ENCODE data around the gene ZMYM4.
"Not testable (repeated sequence)": the region's sequence is repeated elsewhere in the genome, so short reads cannot be mapped to it uniquely, and the experiment has no call there.

ZMYM4 gene

GRCh38 chr1:35449334-35450008, 181.0 kb downstream of the ZMYM4 start:
- H3K9me3 Mint-ChIP-seq: no peaks in the 10 kb centered on the region
- H3K27me3 Mint-ChIP-seq: no peaks in the 10 kb centered on the region
- H3K27ac Mint-ChIP-seq: no peak overlapping the region
- no peak for DNase-seq
- peaks cover 30 to 37% of the 10 kb centered on the region in 2 donors for H3K36me3 Mint-ChIP-seq
- no peak for ATAC-seq (replicated peaks)
- H3K4me3 Mint-ChIP-seq: no peak overlapping the region
- peaks cover 0 to 5% of the 10 kb centered on the region in 2 donors for H3K4me1 Mint-ChIP-seq

GRCh38 chr1:35451125-35451528, 182.6 kb downstream of the ZMYM4 start:
- H3K27me3 Mint-ChIP-seq: no peaks in the 10 kb centered on the region
- H3K4me3 Mint-ChIP-seq: no peak overlapping the region
- peaks cover 0 to 5% of the 10 kb centered on the region in 2 donors for H3K4me1 Mint-ChIP-seq
- DNase-seq: peak; percentile 36
- H3K27ac Mint-ChIP-seq: no peak overlapping the region
- peak; percentile 94 to 95 for ATAC-seq (replicated peaks)
- no peaks in the 10 kb centered on the region for H3K9me3 Mint-ChIP-seq
- peaks cover 35 to 42% of the 10 kb centered on the region in 2 donors for H3K36me3 Mint-ChIP-seq

- Mint-ChIP-seq H3K4me3 (no peak overlapping the region), H3K27ac (no peak overlapping the region)
Measured at GRCh38 chr1:35452106-35452774, 183.7 kb downstream of the ZMYM4 start.

GRCh38 chr1:35453031-35453430, 184.5 kb downstream of the ZMYM4 start:
- H3K4me1 Mint-ChIP-seq: peaks cover 0 to 5% of the 10 kb centered on the region in 2 donors
- H3K27ac Mint-ChIP-seq: no peak overlapping the region
- H3K27me3 Mint-ChIP-seq: no peaks in the 10 kb centered on the region
- ATAC-seq (replicated peaks) (no peak), DNase-seq (no peak)
- H3K4me3 Mint-ChIP-seq: no peak overlapping the region
- no peaks in the 10 kb centered on the region for H3K9me3 Mint-ChIP-seq
- H3K36me3 Mint-ChIP-seq: peaks cover 36 to 40% of the 10 kb centered on the region in 2 donors

More at GRCh38 chr1:35452106-35452774, 183.7 kb downstream of the ZMYM4 start:
- Mint-ChIP-seq H3K9me3 (no peaks in the 10 kb centered on the region), H3K27me3 (no peaks in the 10 kb centered on the region), H3K4me1 (peaks cover 0 to 5% of the 10 kb centered on the region in 2 donors), H3K36me3 (peaks cover 39 to 43% of the 10 kb centered on the region in 2 donors)
- ATAC-seq (replicated peaks): no peak
- DNase-seq: no peak

GRCh38 chr1:35454176-35454575, 185.7 kb downstream of the ZMYM4 start:
- no peak for ATAC-seq (replicated peaks)
- no peak for DNase-seq
- no peaks in the 10 kb centered on the region for H3K27me3 Mint-ChIP-seq
- peaks cover 31 to 39% of the 10 kb centered on the region in 2 donors for H3K36me3 Mint-ChIP-seq
- H3K4me1 Mint-ChIP-seq: peaks cover 0 to 5% of the 10 kb centered on the region in 2 donors
- no peak overlapping the region for H3K27ac Mint-ChIP-seq
- H3K9me3 Mint-ChIP-seq: no peaks in the 10 kb centered on the region
- no peak overlapping the region for H3K4me3 Mint-ChIP-seq

- Mint-ChIP-seq H3K9me3 (no peaks in the 10 kb centered on the region), H3K27ac (no peak overlapping the region), H3K4me3 (no peak overlapping the region), H3K27me3 (no peaks in the 10 kb centered on the region), H3K4me1 (peaks cover 0 to 5% of the 10 kb centered on the region in 2 donors), H3K36me3 (peaks cover 27 to 35% of the 10 kb centered on the region in 2 donors)
- ATAC-seq (replicated peaks) (no peak), DNase-seq (no peak)
Measured at GRCh38 chr1:35454616-35455015, 186.1 kb downstream of the ZMYM4 start.

GRCh38 chr1:35460796-35461195, 192.3 kb downstream of the ZMYM4 start:
- peaks cover 50 to 52% of the 10 kb centered on the region in 2 donors for H3K36me3 Mint-ChIP-seq
- H3K27me3 Mint-ChIP-seq: no peaks in the 10 kb centered on the region
- DNase-seq: no peak
- no peak overlapping the region for H3K27ac Mint-ChIP-seq
- H3K4me3 Mint-ChIP-seq: no peak overlapping the region
- peaks cover 7 to 10% of the 10 kb centered on the region in 2 donors for H3K9me3 Mint-ChIP-seq
- ATAC-seq (replicated peaks): no peak
- peaks cover 0 to 2% of the 10 kb centered on the region in 2 donors for H3K4me1 Mint-ChIP-seq

GRCh38 chr1:35461966-35462651, 193.6 kb downstream of the ZMYM4 start:
- Mint-ChIP-seq H3K27me3 (no peaks in the 10 kb centered on the region), H3K9me3 (peaks cover 7 to 12% of the 10 kb centered on the region in 2 donors), H3K4me3 (no peak overlapping the region), H3K36me3 (peaks cover 51 to 57% of the 10 kb centered on the region in 2 donors), H3K27ac (no peak overlapping the region), H3K4me1 (peaks cover 0 to 2% of the 10 kb centered on the region in 2 donors)
- ATAC-seq (replicated peaks) (no peak), DNase-seq (no peak)

- Mint-ChIP-seq H3K27me3 (no peaks in the 10 kb centered on the region), H3K4me3 (no peak overlapping the region), H3K27ac (no peak overlapping the region), H3K4me1 (peaks cover 0 to 2% of the 10 kb centered on the region in 2 donors), H3K36me3 (peaks cover 53 to 62% of the 10 kb centered on the region in 2 donors), H3K9me3 (peaks cover 7 to 12% of the 10 kb centered on the region in 2 donors)
- no peak for ATAC-seq (replicated peaks)
- no peak for DNase-seq
Measured at GRCh38 chr1:35463232-35463631, 194.7 kb downstream of the ZMYM4 start.

- not testable (repeated sequence) for H3K4me1 Mint-ChIP-seq; H3K4me3 Mint-ChIP-seq; H3K27ac Mint-ChIP-seq; DNase-seq; H3K27me3 Mint-ChIP-seq; ATAC-seq (replicated peaks)
- peaks cover 58 to 67% of the 10 kb centered on the region in 2 donors for H3K36me3 Mint-ChIP-seq
- H3K9me3 Mint-ChIP-seq: peaks cover 7 to 12% of the 10 kb centered on the region in 2 donors
Measured at GRCh38 chr1:35463749-35464148, 195.2 kb downstream of the ZMYM4 start.

GRCh38 chr1:35466120-35466519, 197.6 kb downstream of the ZMYM4 start:
- ATAC-seq (replicated peaks): no peak

GRCh38 chr1:35470977-35471613, 202.6 kb downstream of the ZMYM4 start:
- no peak overlapping the region for H3K27ac Mint-ChIP-seq
- no peaks in the 10 kb centered on the region for H3K27me3 Mint-ChIP-seq
- no peaks in the 10 kb centered on the region for H3K4me1 Mint-ChIP-seq
- ATAC-seq (replicated peaks) (no peak), DNase-seq (no peak)
- no peak overlapping the region for H3K4me3 Mint-ChIP-seq
- peaks cover 42 to 53% of the 10 kb centered on the region in 2 donors for H3K36me3 Mint-ChIP-seq
- no peaks in the 10 kb centered on the region for H3K9me3 Mint-ChIP-seq

More at GRCh38 chr1:35466120-35466519, 197.6 kb downstream of the ZMYM4 start:
- H3K4me3 Mint-ChIP-seq: no peak overlapping the region
- DNase-seq: no peak
- H3K4me1 Mint-ChIP-seq: peaks cover 0 to 2% of the 10 kb centered on the region in 2 donors
- H3K9me3 Mint-ChIP-seq: peaks cover 7 to 12% of the 10 kb centered on the region in 2 donors
- H3K27ac Mint-ChIP-seq: no peak overlapping the region
- H3K27me3 Mint-ChIP-seq: no peaks in the 10 kb centered on the region
- peaks cover 68 to 76% of the 10 kb centered on the region in 2 donors for H3K36me3 Mint-ChIP-seq

All from stimulated activated naive B cell treated with anti-CD40 and anti-IgM and Interleukin-4, amounts not matched to agents 10 μg/mL and 1 μg/mL and 100 μg/mL, for 72 hours (primary cell).